ENCODE measurements around the gene SULF2. TPM values are rescaled to one million over a fixed set of nuclear protein-coding genes. Genes with fewer than 3 reads are reported as not detected.

The SULF2 gene
- total and polyA plus RNA-seq, 2 of the 4 experiments (the other 2 are of a cell fraction), result 0.54 to 0.77 TPM

GRCh38 chr20:47620808-47621805 lies 164.2 kb downstream of the SULF2 start:
- Histone ChIP-seq H2BK120ac (ENCODE audit: low read depth, low read length) (no peak overlapping the region), H2AK9ac (replicated peaks; ENCODE audit: low read depth, low read length, poor library complexity) (no peak overlapping the region), H3K79me1 (ENCODE audit: low read depth in 1 of 2, low read length in 2 of 2) (peaks cover 12 to 24% of the 10 kb centered on the region in 2 experiments), H3K9me3 (ENCODE audit: control insufficient read depth, insufficient read depth, low read length) (no peaks in the 10 kb centered on the region), H3K9ac (ENCODE audit: low read depth, low read length) (no peak overlapping the region), H3K27ac (ENCODE audit: insufficient read depth, low read length) (no peak overlapping the region), H3K4me2 (ENCODE audit: low read depth, low read length) (no peak overlapping the region), H3K4ac (ENCODE audit: low read depth, low read length) (no peak overlapping the region), H2BK20ac (ENCODE audit: low read depth, low read length) (no peak overlapping the region), H4K91ac (ENCODE audit: insufficient read depth, low read depth, low read length) (no peak overlapping the region), H3K14ac (replicated peaks; ENCODE audit: low read depth, low read length) (no peak overlapping the region), H3K4me1 (ENCODE audit: control insufficient read depth, insufficient read depth, low read length) (no peaks in the 10 kb centered on the region), H4K8ac (ENCODE audit: low read depth in 2 of 2, low read length in 2 of 2) (no peak overlapping the region), H2BK5ac (ENCODE audit: low read depth, low read length, poor library complexity, severe bottlenecking) (no peak overlapping the region), H2BK15ac (ENCODE audit: low read depth, low read length) (no peak overlapping the region), H4K5ac (ENCODE audit: low read depth, low read length) (no peak overlapping the region), H3K18ac (ENCODE audit: low read depth, low read length) (no peak overlapping the region), H2AK5ac (ENCODE audit: low read depth, low read length) (no peak overlapping the region), H3K9me1 (ENCODE audit: insufficient read depth, low read length) (no peaks in the 10 kb centered on the region), H3K4me3 (ENCODE audit: insufficient read depth, low read depth, low read length) (no peak overlapping the region), H2AFZ (replicated peaks; ENCODE audit: low read length, poor library complexity) (no peak overlapping the region), H3K27me3 (ENCODE audit: control insufficient read depth, insufficient read depth, low read length) (no peaks in the 10 kb centered on the region), H3K23ac (ENCODE audit: low read depth, low read length) (no peak overlapping the region), H3K56ac (ENCODE audit: extremely low read depth, insufficient read depth, low read length) (no peak overlapping the region), H4K20me1 (ENCODE audit: insufficient read depth, low read length) (no peaks in the 10 kb centered on the region; the same call in 1 of the 2 replicates), H3K36me3 (ENCODE audit: control insufficient read depth, insufficient read depth, low read length) (peaks cover 2% of the 10 kb centered on the region; the same call in 1 of the 2 replicates)
- TF ChIP-seq POLR2A (IDR thresholded peaks at IDR 0.05; ENCODE audit: low read depth, low read length) (0 out of 2 replicates have a peak, but pooled peaks have one; percentile 34), RFX5 (IDR thresholded peaks at IDR 0.05; ENCODE audit: low read depth, low read length) (no peak), USF2 (IDR thresholded peaks at IDR 0.05; ENCODE audit: low read depth, low read length) (no peak), CTCF (conservative IDR thresholded peaks at IDR 0.05; ENCODE audit: low read depth, low read length) (peak; percentile 92), SMC3 (IDR thresholded peaks at IDR 0.05; ENCODE audit: low read depth, low read length) (peak; percentile 83), ELK1 (IDR thresholded peaks at IDR 0.05; ENCODE audit: borderline replicate concordance, low read depth, low read length) (no peak), RAD21 (IDR thresholded peaks at IDR 0.05; ENCODE audit: low read length) (peak; percentile 91)
- BruUV-seq (replicated peaks), result no TSS peak
- ChIA-PET CTCF (interaction anchor here (0.5 to 2.4 kb wide), 9 partner anchors 11 to 882 kb away, joined by 3 to 7 read pairs (median 3); partner anchors contain the start of gene NCOA3), POLR2A (ENCODE audit: unreplicated experiment) (interaction anchor here (0.6 kb wide), 1 partner anchor 228 kb away, joined by 3 read pairs; no protein-coding TSS in a partner anchor)
- intact Hi-C loops (cut with micrococcal nuclease), result loop anchor here (1.0 to 5.0 kb wide), 7 partner anchors 118 to 874 kb away; no protein-coding TSS in a partner anchor
- dilution Hi-C loops (cut with HindIII; ENCODE audit: low sequenced_read_pairs, unreplicated experiment), result no loop called here
- WGBS, 2 experiments (ENCODE audit: extremely low coverage in 2 of 2, insufficient read length in 1 of 2), result 40% methylated on average over 1 of the region's 8 CpGs; no CpG with 5 or more reads in 1 of the 2 experiments
- DNase-seq, result peak; percentile 82
- ATAC-seq (ENCODE audit: low read depth), result peak; percentile 68
- in situ Hi-C loops (cut with MboI; ENCODE audit: low sequenced_read_pairs), result loop anchor here (5.0 to 10.0 kb wide), 4 partner anchors 239 to 866 kb away; no protein-coding TSS in a partner anchor

Data from IMR-90 (cell line).